Transverse colon (tissue), 4 donors: Measurements from ENCODE around the gene ZNF516. TPM values are rescaled to one million over a fixed set of nuclear protein-coding genes. Genes with fewer than 3 reads are reported as not detected.

ENCODE experiments used
- DNase-seq: peaks from one replicate; pipeline ENCODE4 v3.0.0-alpha.2; 2019
- H3K27ac ChIP-seq, 4 donors: fragments of 200-600 bp; sonication (generic); 2 replicates each; pipeline ENCODE4 v1.5.1; 2016 to 2018; ENCODE audit warnings: inconsistent platforms in 4 of 4
- H3K27me3 ChIP-seq: fragments of 200-600 bp; sonication (generic); 2 replicates; pipeline ENCODE4 v1.5.1; 2017; ENCODE audit warnings: inconsistent platforms
- H3K36me3 ChIP-seq, 4 donors: fragments of 200-600 bp; sonication (generic); 2 replicates each; pipeline ENCODE4 v1.5.1; 2017 to 2019; ENCODE audit warnings: inconsistent platforms in 4 of 4
- H3K4me1 ChIP-seq, 4 donors: fragments of 200-600 bp; sonication (generic); 2 replicates each; pipeline ENCODE4 v1.5.1; 2017 to 2020; ENCODE audit warnings: inconsistent platforms in 4 of 4
- H3K4me3 ChIP-seq, 4 donors: fragments of 200-600 bp; sonication (generic); 1 replicate in 1 of 4; 2 replicates in 3 of 4; pipeline versions ENCODE4 v1.5.1 to v1.6.1; 2017 to 2019; ENCODE audit warnings: inconsistent platforms in 4 of 4
- H3K9me3 ChIP-seq, 2 donors: fragments of 200-600 bp; sonication (generic); 2 replicates each; pipeline ENCODE4 v1.5.1; 2017 to 2019; ENCODE audit warnings: inconsistent platforms in 2 of 2
- EP300 ChIP-seq: sonication (generic); formaldehyde crosslinking; IDR thresholded peaks from one replicate; pipeline ENCODE4 v1.6.1; 2017; ENCODE audit warnings: antibody characterized with exemption, low read depth
- POLR2A ChIP-seq: fragments of 450-650 bp; IDR thresholded peaks from one replicate; pipeline ENCODE4 v1.6.1; 2016; ENCODE audit warnings: antibody characterized with exemption, mild to moderate bottlenecking, moderate library complexity
- POLR2AphosphoS5 ChIP-seq, 3 donors: sonication (generic); formaldehyde crosslinking; IDR thresholded peaks; one replicate each; pipeline ENCODE4 v1.6.1; 2016; ENCODE audit warnings: antibody characterized with exemption in 3 of 3
- WGBS, 2 donors: methylation state at CpG; one replicate each; pipeline ENCODE4 v1.1.5; 2018; ENCODE audit warnings: low coverage in 1 of 2; 5-methylcytosine and 5-hydroxymethylcytosine counted together
- in situ Hi-C, 4 donors: fragments of 200-750 bp; cut with MboI; loops; one replicate each; pipeline versions ENCODE4 v1.15.0 to v1.15.1; 2017; ENCODE audit warnings: low sequenced_read_pairs in 3 of 4, low pct_ligation_motif_present in 1 of 4, low pct_unique_long_range_greater_than_20kb in 1 of 4
- intact Hi-C: fragments of 100-400 bp; cut with DNase I; formaldehyde crosslinking; loops from one replicate; pipeline ENCODE4 v1.15.1; 2023; ENCODE audit warnings: low total_unique reads
- total RNA-seq, 4 donors: library from RNA; depleted of rRNA; stranded (reverse); fragments of >200 nt; gene quantifications; one replicate each; pipeline ENCODE4 v1.1.0, GENCODE V29; 2016
- TF ChIP-seq, protein P1 (sequence below), 5 experiments: fragments of 200-600 bp in 3 of 5; fragments of 450-650 bp in 2 of 5; sonication (generic) in 3 of 5; IDR thresholded peaks; 1 replicate in 2 of 5; 2 replicates in 3 of 5; pipeline ENCODE4 v1.5.1; 2016 to 2017; ENCODE audit warnings: antibody characterized with exemption in 5 of 5, inconsistent platforms in 3 of 5, mild to moderate bottlenecking in 2 of 5, moderate library complexity in 1 of 5

Gene ZNF516
- total RNA-seq, 4 donors from 2014 or later: 19.4 to 37.8 (median 26.7) TPM

DNA sequence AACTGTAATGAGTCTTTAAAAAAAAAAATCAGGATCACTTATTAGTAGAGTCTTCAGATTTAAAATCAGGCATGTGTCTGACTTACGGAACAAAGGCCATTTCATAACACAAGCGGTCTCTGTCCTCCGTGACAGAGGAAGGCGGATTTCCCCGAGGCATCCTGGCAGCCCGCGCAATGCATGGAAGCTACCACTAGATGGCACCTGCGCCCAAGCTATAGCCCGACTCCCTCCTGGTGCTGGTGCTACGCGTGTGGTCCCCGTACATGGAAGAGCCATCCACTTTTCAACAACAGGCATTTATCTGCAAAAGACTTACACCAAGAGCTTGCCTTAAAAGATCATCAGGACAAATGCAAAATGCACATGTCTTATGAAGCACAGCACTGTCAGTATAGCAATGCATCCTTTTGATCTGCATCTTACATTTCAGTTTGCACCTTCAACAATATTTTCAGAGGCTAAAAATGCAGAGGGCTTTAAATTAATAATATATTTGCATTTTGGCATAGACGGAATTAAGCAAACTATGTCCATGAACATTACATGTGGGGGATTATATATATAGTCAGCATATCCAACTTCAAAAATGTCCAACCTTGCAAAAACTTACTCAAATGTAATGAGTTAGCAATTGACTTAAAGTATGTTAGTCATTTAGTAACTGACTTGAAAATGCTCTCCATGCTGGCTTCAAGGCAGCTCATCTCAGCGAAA lies 96.0 kb downstream of the ZNF516 start:
- Histone ChIP-seq H3K9me3 (no peaks in the 10 kb centered on the region), H3K27ac (no peak overlapping the region), H3K4me1 (peaks cover 0 to 10% (median 2%) of the 10 kb centered on the region in 4 donors), H3K36me3 (no peaks in the 10 kb centered on the region), H3K27me3 (no peaks in the 10 kb centered on the region), H3K4me3 (no peak overlapping the region)
- peak; percentile 81 for DNase-seq
- intact Hi-C loops: loop anchor here (5.0 kb wide), 1 partner anchor 313 kb away; no protein-coding TSS in a partner anchor
- in situ Hi-C loops: loop anchor here in 1 of 4 donors (10.0 kb wide), 1 partner anchor 296 kb away; no protein-coding TSS in a partner anchor
- no peak for TF ChIP-seq POLR2AphosphoS5 (IDR thresholded peaks at IDR 0.05)
- no peak for TF ChIP-seq EP300
- TF ChIP-seq, protein P1, sequence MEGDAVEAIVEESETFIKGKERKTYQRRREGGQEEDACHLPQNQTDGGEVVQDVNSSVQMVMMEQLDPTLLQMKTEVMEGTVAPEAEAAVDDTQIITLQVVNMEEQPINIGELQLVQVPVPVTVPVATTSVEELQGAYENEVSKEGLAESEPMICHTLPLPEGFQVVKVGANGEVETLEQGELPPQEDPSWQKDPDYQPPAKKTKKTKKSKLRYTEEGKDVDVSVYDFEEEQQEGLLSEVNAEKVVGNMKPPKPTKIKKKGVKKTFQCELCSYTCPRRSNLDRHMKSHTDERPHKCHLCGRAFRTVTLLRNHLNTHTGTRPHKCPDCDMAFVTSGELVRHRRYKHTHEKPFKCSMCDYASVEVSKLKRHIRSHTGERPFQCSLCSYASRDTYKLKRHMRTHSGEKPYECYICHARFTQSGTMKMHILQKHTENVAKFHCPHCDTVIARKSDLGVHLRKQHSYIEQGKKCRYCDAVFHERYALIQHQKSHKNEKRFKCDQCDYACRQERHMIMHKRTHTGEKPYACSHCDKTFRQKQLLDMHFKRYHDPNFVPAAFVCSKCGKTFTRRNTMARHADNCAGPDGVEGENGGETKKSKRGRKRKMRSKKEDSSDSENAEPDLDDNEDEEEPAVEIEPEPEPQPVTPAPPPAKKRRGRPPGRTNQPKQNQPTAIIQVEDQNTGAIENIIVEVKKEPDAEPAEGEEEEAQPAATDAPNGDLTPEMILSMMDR (IDR thresholded peaks at IDR 0.05): peak; percentile 89 to 97 (median 94)
- no peak for TF ChIP-seq POLR2A
- 16 to 25% methylated on average over 2 to 14 of the region's 14 CpGs for WGBS, 2 donors

DNA sequence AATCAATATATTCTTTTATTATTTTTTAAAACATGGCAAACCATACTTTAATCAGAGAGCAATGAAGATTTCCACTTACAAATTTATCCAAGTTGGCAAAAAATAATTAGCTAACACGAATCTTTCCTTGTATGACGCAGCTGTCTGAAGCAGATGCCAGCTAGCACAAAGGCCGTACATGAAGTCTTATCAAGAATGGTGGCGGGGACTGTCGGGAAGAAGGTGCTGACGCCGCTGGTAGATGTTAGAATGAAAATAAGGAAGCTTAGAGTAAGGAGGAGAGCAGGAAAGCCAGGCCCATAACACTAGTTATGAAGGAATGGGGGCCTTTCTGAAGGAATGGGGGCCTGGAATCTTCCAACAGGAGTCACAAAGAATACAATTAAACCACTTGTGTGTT lies 96.7 kb downstream of the ZNF516 start:
- no peak for TF ChIP-seq POLR2AphosphoS5 (IDR thresholded peaks at IDR 0.05)
- no peak for TF ChIP-seq EP300
- TF ChIP-seq POLR2A: no peak
- TF ChIP-seq, protein P1 (IDR thresholded peaks at IDR 0.05): no peak
- in situ Hi-C loops (loop anchor here in 1 of 4 donors (10.0 kb wide), 1 partner anchor 297 kb away; no protein-coding TSS in a partner anchor), intact Hi-C loops (loop anchor here (5.0 kb wide), 1 partner anchor 314 kb away; no protein-coding TSS in a partner anchor)
- H3K36me3 ChIP-seq: no peaks in the 10 kb centered on the region
- no peak overlapping the region for H3K4me3 ChIP-seq
- no peaks in the 10 kb centered on the region for H3K27me3 ChIP-seq
- 71 to 83% methylated on average over 7 of the region's 7 CpGs for WGBS, 2 donors
- no peak for DNase-seq
- no peaks in the 10 kb centered on the region for H3K9me3 ChIP-seq
- peaks cover 0 to 10% (median 2%) of the 10 kb centered on the region in 4 donors for H3K4me1 ChIP-seq
- H3K27ac ChIP-seq: no peak overlapping the region

DNA sequence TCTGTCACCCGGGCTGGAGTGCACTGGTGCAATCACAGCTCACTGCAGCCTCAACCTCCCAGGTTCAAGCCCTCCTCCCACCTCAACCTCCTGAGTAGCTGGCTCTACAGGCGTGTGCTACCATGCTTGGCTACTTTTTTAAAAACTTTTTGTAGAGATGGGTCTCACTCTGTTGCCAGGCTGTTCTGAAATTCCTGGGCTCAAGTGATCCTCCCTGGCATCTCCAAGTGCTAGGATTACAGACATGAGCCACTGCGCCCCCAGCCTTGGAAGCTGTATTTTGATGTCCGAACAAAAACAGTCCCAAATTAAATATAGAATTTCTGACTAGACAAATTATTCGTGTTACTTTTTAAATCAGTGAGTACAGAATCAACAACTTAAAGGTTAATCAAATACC lies 97.4 kb downstream of the ZNF516 start:
- Histone ChIP-seq H3K4me3 (no peak overlapping the region), H3K27me3 (no peaks in the 10 kb centered on the region), H3K4me1 (peaks cover 0 to 10% (median 2%) of the 10 kb centered on the region in 4 donors), H3K9me3 (no peaks in the 10 kb centered on the region), H3K27ac (no peak overlapping the region), H3K36me3 (no peaks in the 10 kb centered on the region)
- TF ChIP-seq POLR2A (no peak), POLR2AphosphoS5 (IDR thresholded peaks at IDR 0.05) (no peak), EP300 (no peak)
- TF ChIP-seq, protein P1 (IDR thresholded peaks at IDR 0.05): no peak
- no peak for DNase-seq
- intact Hi-C loops (loop anchor here (5.0 kb wide), 1 partner anchor 315 kb away; no protein-coding TSS in a partner anchor), in situ Hi-C loops (loop anchor here in 1 of 4 donors (10.0 kb wide), 1 partner anchor 297 kb away; no protein-coding TSS in a partner anchor)
- WGBS, 2 donors: 67 to 74% methylated on average over 2 to 5 of the region's 5 CpGs

DNA sequence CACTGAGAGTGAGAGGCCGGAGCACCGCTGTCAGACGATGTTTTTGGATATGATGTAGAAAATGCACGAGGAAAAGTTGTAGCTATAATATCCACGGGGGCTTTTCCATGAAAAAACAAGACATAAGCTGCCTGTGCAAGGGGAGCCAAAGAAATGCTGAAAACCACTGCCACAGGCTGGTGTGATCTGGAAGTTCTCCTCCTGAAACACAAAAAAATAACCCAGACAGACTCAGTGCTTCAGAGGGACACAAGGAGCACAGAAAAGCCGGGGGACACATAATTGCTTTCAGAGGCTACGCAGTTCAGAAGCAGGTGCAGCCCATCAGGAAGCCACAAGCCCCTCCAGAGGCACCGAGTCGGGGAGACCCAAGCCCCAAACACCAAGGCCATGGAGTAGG lies 98.2 kb downstream of the ZNF516 start:
- TF ChIP-seq POLR2A: no peak
- TF ChIP-seq, protein P1 (IDR thresholded peaks at IDR 0.05): no peak
- no peak for TF ChIP-seq EP300
- TF ChIP-seq POLR2AphosphoS5 (IDR thresholded peaks at IDR 0.05): no peak
- WGBS, 2 donors: 84 to 90% methylated on average over 2 to 9 of the region's 9 CpGs
- Histone ChIP-seq H3K9me3 (no peaks in the 10 kb centered on the region), H3K27ac (no peak overlapping the region), H3K27me3 (no peaks in the 10 kb centered on the region), H3K4me3 (no peak overlapping the region), H3K4me1 (peaks cover 0 to 10% (median 2%) of the 10 kb centered on the region in 4 donors), H3K36me3 (no peaks in the 10 kb centered on the region)
- in situ Hi-C loops: loop anchor here in 1 of 4 donors (10.0 kb wide), 1 partner anchor 298 kb away; no protein-coding TSS in a partner anchor
- intact Hi-C loops: loop anchor here (5.0 kb wide), 1 partner anchor 316 kb away; no protein-coding TSS in a partner anchor
- no peak for DNase-seq
